K562 (cell line): ENCODE measurements around the gene ALCAM. TPM values are rescaled to one million over a fixed set of nuclear protein-coding genes. Genes with fewer than 3 reads are reported as not detected.

Experiments used
- ATAC-seq: fragments of 200-7000 bp; cut with Tn5 transposase; 3 replicates; pipeline ENCODE4 v1.9.1; 2020; ENCODE audit warnings: moderate library complexity
- BruUV-seq: library from RNA; stranded (reverse); fragments of 400-500 nt; replicated peaks from 2 replicates; lab custom pipeline; 2021; lab: Mats Ljungman, UMichigan
- CTCF ChIA-PET: fragments of 300-600 bp; formaldehyde crosslinking; extraction: SDS; loops from one replicate; lab custom pipeline; 2021; ENCODE audit warnings: low intra/inter-chr PET ratio; lab: Yijun Ruan, JAX
- POLR2A ChIA-PET: fragments of 300-600, 350-650 bp; sonication (Branson Sonifier 250); formaldehyde crosslinking; extraction: SDS; loops from one replicate; lab custom pipeline; 2021; ENCODE audit warnings: antibody characterized with exemption, inconsistent platforms; lab: Yijun Ruan, JAX
- DNase-seq, 4 experiments: peaks; one replicate each; pipeline versions ENCODE4 v3.0.0 to v3.0.0-alpha.2; 2011 to 2018; ENCODE audit warnings: low spot score in 3 of 4, mixed read lengths in 3 of 4; ENCODE audit errors: extremely low read depth in 1 of 4
- FAIRE-seq: peaks from 2 replicates; lab custom pipeline; 2011; peaks lifted over from hg19 to GRCh38; lab: Jason Lieb, UNC
- H2AFZ ChIP-seq: 2 replicates; pipeline ENCODE4 v1.6.0; 2011; ENCODE audit warnings: low read depth, low read length, control low read depth, inconsistent platforms
- H3K27ac ChIP-seq: fragments of 200-600 bp; 3 replicates; pipeline ENCODE4 v1.8.0; 2011; ENCODE audit warnings: low read depth, mild to moderate bottlenecking, control low read depth, inconsistent platforms, low read length, moderate library complexity, mixed read lengths; ENCODE audit errors: extremely low read depth
- H3K27me3 ChIP-seq, 2 experiments: fragments of 300-600 bp in 1 of 2; 2 replicates in 1 of 2; 3 replicates in 1 of 2; pipeline versions ENCODE4 v1.6.0 to v1.8.0; 2011; ENCODE audit warnings: inconsistent platforms in 2 of 2, low read length in 2 of 2, mild to moderate bottlenecking in 1 of 2, mixed read lengths in 1 of 2, moderate library complexity in 1 of 2; ENCODE audit not compliant: control insufficient read depth in 2 of 2, insufficient read depth in 2 of 2
- H3K36me3 ChIP-seq: fragments of 300-600 bp; 3 replicates; pipeline ENCODE4 v1.8.0; 2011; ENCODE audit warnings: mild to moderate bottlenecking, low read length, inconsistent platforms; ENCODE audit not compliant: control insufficient read depth, insufficient read depth
- H3K4me1 ChIP-seq, 2 experiments: fragments of 200-600 bp in 1 of 2; replicated peaks in 1 of 2; 2 replicates in 1 of 2; 3 replicates in 1 of 2; pipeline versions ENCODE4 v1.5.1 to v1.8.0; 2011; ENCODE audit warnings: inconsistent platforms in 2 of 2, low read length in 2 of 2, mild to moderate bottlenecking in 1 of 2, mixed read lengths in 1 of 2, moderate library complexity in 1 of 2; ENCODE audit not compliant: control insufficient read depth in 2 of 2, insufficient read depth in 2 of 2
- H3K4me2 ChIP-seq: 2 replicates; pipeline ENCODE4 v1.6.1; 2011; ENCODE audit warnings: low read length, control low read depth, inconsistent platforms, mixed read lengths; ENCODE audit not compliant: insufficient read depth
- H3K4me3 ChIP-seq: fragments of 200-600 bp; sonication (generic), shearing (Covaris generic); 2 replicates; pipeline ENCODE4 v1.5.1; 2016; ENCODE audit warnings: control low read depth, inconsistent platforms
- H3K79me2 ChIP-seq: fragments of 200-600 bp; 3 replicates; pipeline ENCODE4 v1.8.0; 2011; ENCODE audit warnings: low read length, inconsistent platforms; ENCODE audit not compliant: control insufficient read depth, insufficient read depth
- H3K9ac ChIP-seq, 2 experiments: 2 replicates each; pipeline versions ENCODE4 v1.6.0 to v1.6.1; 2011; ENCODE audit warnings: low read depth in 2 of 2, low read length in 2 of 2, control low read depth in 1 of 2, inconsistent platforms in 1 of 2, mild to moderate bottlenecking in 1 of 2, mixed read lengths in 1 of 2; ENCODE audit not compliant: insufficient read depth in 1 of 2
- H3K9me1 ChIP-seq: one replicate; pipeline ENCODE4 v1.6.0; 2011; ENCODE audit warnings: inconsistent platforms, mild to moderate bottlenecking, low read length, moderate library complexity; ENCODE audit not compliant: control insufficient read depth, insufficient read depth
- H3K9me3 ChIP-seq: replicated peaks from 2 replicates; pipeline ENCODE4 v1.5.1; 2011; ENCODE audit warnings: low read depth, low read length, inconsistent platforms; ENCODE audit not compliant: control insufficient read depth, insufficient read depth
- H4K20me1 ChIP-seq: replicated peaks from 2 replicates; pipeline ENCODE4 v1.6.1; 2011; ENCODE audit warnings: low read length, inconsistent platforms, mixed read lengths; ENCODE audit not compliant: control insufficient read depth, insufficient read depth
- CC2D1A ChIP-seq: fragments of 450-650 bp; IDR thresholded peaks from 2 replicates; pipeline ENCODE4 v1.6.1; 2017; ENCODE audit warnings: mild to moderate bottlenecking
- CEBPB ChIP-seq: fragments of 450-650 bp; IDR thresholded peaks from 2 replicates; pipeline ENCODE4 v1.6.1; 2016; ENCODE audit warnings: missing genetic modification characterization, missing compliant biosample characterization
- KAT2B ChIP-seq: IDR thresholded peaks from one replicate; pipeline ENCODE4 v1.6.1; 2012; ENCODE audit warnings: low read depth, mild to moderate bottlenecking, control low read depth, inconsistent platforms, low read length, moderate library complexity
- KLF16 ChIP-seq: IDR thresholded peaks from 2 replicates; pipeline ENCODE4 v1.6.1; 2016; ENCODE audit warnings: antibody characterized with exemption
- MECOM ChIP-seq: fragments of 250-450 bp; sonication (Bioruptor Pico); IDR thresholded peaks from 2 replicates; pipeline ENCODE4 v1.8.0; 2022; ENCODE audit warnings: inconsistent platforms
- NCOA4 ChIP-seq: fragments of 450-650 bp; IDR thresholded peaks from 2 replicates; pipeline ENCODE4 v1.6.1; 2018; ENCODE audit warnings: mild to moderate bottlenecking; ENCODE audit not compliant: partially characterized antibody
- SMAD4 ChIP-seq: fragments of 250-450 bp; sonication (Bioruptor Pico); conservative IDR thresholded peaks from 2 replicates; pipeline ENCODE4 v1.8.0; 2021; ENCODE audit warnings: inconsistent platforms, mild to moderate bottlenecking, moderate library complexity
- SMC3 ChIP-seq: conservative IDR thresholded peaks from 2 replicates; pipeline ENCODE4 v1.6.1; 2011; ENCODE audit warnings: low read depth, low read length, improper control_type of control experiment; ENCODE audit not compliant: insufficient read depth
- STAT5A ChIP-seq: IDR thresholded peaks from 2 replicates; pipeline ENCODE4 v1.6.1; 2012; ENCODE audit warnings: low read length, inconsistent platforms, borderline replicate concordance
- ZNF347 ChIP-seq: fragments of 450-650 bp; formaldehyde crosslinking; IDR thresholded peaks from 2 replicates; pipeline ENCODE4 v1.4.0; 2020; ENCODE audit warnings: low read depth, mild to moderate bottlenecking, moderate library complexity
- ZNF780A ChIP-seq: fragments of 250-450 bp; sonication (Bioruptor Pico); IDR thresholded peaks from 2 replicates; pipeline ENCODE4 v1.5.0; 2021; ENCODE audit warnings: mild to moderate bottlenecking
- in situ Hi-C: fragments of 300-500 bp; cut with MboI; formaldehyde crosslinking; loops from 4 replicates; pipeline ENCODE4 v1.15.0; 2018; ENCODE audit warnings: inconsistent platforms, mixed read lengths
- intact Hi-C: fragments of 100-400 bp; cut with micrococcal nuclease; formaldehyde crosslinking; loops from 2 replicates; pipeline ENCODE4 v1.14.2; 2022
- polyA plus RNA-seq, 8 experiments: library from polyadenylated mRNA; depleted of rRNA in 4 of 8; stranded (reverse) in 5 of 8; unstranded in 3 of 8; fragments of >200 nt; fragmentation: Nextera tagmentation in 2 of 8; fragmentation: Illumina TruSeq in 1 of 8; extraction: Ambion mirVana in 2 of 8; extraction: Trizol in 1 of 8; gene quantifications; 2 replicates each; pipeline versions ENCODE4 v1.2.1 to v1.2.3, GENCODE V29; 2011 to 2014; ENCODE audit warnings: inconsistent platforms in 1 of 8, missing spikeins in 1 of 8
- total RNA-seq, 7 experiments: library from RNA; depleted of rRNA in 6 of 7; stranded (reverse); fragments of >200 nt in 6 of 7; fragmentation: Illumina TruSeq in 2 of 7; extraction: Trizol in 2 of 7; gene quantifications; 2 replicates each; pipeline versions ENCODE4 v1.2.1 to v1.2.3, GENCODE V29; 2011 to 2021; ENCODE audit warnings: low replicate concordance in 1 of 7
- TF ChIP-seq, protein P1 (sequence below): fragments of 250-450 bp; sonication (Bioruptor Pico); IDR thresholded peaks from 2 replicates; pipeline ENCODE4 v1.4.0; 2020; ENCODE audit warnings: mild to moderate bottlenecking, moderate library complexity, borderline replicate concordance
- TF ChIP-seq, protein P2 (sequence below): fragments of 450-650 bp; formaldehyde crosslinking; IDR thresholded peaks from 2 replicates; pipeline ENCODE4 v1.4.0; 2020; ENCODE audit warnings: mild to moderate bottlenecking, moderate library complexity
- TF ChIP-seq, protein P3 (sequence below), 2 experiments: fragments of 200-800 bp in 1 of 2; sonication (Bioruptor generic) in 1 of 2; sonication (generic) in 1 of 2; formaldehyde crosslinking in 1 of 2; IDR thresholded peaks in 1 of 2; conservative IDR thresholded peaks in 1 of 2; 2 replicates each; pipeline versions ENCODE4 v1.5.0 to v1.6.1; 2016 to 2020; ENCODE audit warnings: missing compliant biosample characterization in 1 of 2, missing genetic modification characterization in 1 of 2, missing genetic modification reagents in 1 of 2
- TF ChIP-seq, protein P4 (sequence below): fragments of 250-450 bp; sonication (Bioruptor Pico); IDR thresholded peaks from 2 replicates; pipeline ENCODE4 v1.8.0; 2022; ENCODE audit warnings: inconsistent platforms, mild to moderate bottlenecking, moderate library complexity, borderline replicate concordance

ALCAM gene
- total and polyA plus RNA-seq, 9 of the 15 experiments (the other 6 are each of a cell fraction or from before 2014, with no cell fraction given): 0.03 to 0.98 (median 0.14) TPM; not detected in 1

DNA sequence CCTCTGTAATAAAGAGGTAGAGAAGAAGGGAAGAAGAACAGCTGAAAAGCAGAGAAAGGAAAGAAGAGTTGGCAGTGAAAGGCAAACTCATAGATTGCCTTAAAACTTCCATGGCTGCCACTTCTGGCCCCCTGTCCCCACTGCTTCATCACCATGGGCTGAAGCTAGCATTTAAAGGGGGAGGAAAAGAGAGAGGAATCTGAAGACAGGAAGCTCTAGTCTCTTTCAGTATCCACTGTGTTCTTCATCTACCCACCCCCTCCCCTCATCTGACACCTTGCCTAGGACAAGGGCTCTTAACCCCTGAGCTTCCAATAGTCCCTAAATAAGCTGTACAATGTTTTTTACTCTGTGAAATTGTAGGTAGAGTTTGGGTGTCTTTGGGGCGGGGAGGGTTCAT is 60.6 kb downstream of the ALCAM start (continued):
- TF ChIP-seq, protein P1, sequence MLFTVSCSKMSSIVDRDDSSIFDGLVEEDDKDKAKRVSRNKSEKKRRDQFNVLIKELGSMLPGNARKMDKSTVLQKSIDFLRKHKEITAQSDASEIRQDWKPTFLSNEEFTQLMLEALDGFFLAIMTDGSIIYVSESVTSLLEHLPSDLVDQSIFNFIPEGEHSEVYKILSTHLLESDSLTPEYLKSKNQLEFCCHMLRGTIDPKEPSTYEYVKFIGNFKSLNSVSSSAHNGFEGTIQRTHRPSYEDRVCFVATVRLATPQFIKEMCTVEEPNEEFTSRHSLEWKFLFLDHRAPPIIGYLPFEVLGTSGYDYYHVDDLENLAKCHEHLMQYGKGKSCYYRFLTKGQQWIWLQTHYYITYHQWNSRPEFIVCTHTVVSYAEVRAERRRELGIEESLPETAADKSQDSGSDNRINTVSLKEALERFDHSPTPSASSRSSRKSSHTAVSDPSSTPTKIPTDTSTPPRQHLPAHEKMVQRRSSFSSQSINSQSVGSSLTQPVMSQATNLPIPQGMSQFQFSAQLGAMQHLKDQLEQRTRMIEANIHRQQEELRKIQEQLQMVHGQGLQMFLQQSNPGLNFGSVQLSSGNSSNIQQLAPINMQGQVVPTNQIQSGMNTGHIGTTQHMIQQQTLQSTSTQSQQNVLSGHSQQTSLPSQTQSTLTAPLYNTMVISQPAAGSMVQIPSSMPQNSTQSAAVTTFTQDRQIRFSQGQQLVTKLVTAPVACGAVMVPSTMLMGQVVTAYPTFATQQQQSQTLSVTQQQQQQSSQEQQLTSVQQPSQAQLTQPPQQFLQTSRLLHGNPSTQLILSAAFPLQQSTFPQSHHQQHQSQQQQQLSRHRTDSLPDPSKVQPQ: no peak
- no peak for TF ChIP-seq ZNF347 (CRISPR knock-in tag)
- TF ChIP-seq KAT2B: no peak
- no peak for TF ChIP-seq CC2D1A
- TF ChIP-seq, protein P2, sequence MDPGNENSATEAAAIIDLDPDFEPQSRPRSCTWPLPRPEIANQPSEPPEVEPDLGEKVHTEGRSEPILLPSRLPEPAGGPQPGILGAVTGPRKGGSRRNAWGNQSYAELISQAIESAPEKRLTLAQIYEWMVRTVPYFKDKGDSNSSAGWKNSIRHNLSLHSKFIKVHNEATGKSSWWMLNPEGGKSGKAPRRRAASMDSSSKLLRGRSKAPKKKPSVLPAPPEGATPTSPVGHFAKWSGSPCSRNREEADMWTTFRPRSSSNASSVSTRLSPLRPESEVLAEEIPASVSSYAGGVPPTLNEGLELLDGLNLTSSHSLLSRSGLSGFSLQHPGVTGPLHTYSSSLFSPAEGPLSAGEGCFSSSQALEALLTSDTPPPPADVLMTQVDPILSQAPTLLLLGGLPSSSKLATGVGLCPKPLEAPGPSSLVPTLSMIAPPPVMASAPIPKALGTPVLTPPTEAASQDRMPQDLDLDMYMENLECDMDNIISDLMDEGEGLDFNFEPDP (CRISPR knock-in tag): no peak
- no peak for TF ChIP-seq MECOM
- TF ChIP-seq NCOA4: no peak

DNA sequence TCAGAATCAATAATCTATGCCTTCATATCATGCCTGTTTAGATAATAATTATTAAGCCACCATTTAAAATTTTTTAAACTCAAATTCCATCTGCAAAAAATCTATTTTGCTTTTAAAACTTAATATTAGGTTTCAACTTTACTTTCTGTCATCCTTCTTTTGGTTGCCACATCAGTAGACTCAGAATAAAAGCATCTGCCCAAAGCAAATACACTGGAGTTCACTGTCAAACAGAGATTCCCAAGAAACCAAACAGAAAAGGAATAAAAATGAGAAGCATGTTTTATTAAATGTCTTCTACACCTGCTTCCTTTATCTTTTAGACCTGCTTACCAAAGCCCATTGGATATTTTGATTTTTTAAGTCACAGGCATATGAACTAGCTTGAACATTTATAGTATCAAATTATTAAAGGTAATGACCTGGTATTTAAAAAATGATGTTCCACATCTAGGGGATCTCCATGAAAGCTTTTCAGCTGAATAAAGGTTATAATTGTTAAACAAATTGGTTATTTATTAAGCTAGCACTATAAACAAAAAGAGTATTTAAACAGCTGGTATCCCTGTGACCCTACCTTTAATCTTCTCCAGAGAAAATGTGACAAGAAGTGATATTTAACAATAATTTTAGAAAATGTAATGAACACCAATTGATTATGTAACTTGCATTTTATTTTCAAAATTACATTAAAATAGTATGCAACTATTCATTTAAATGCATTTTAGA is 62.5 kb downstream of the ALCAM start:
- H3K4me1 ChIP-seq: no peaks in the 10 kb centered on the region
- ATAC-seq (no peak), FAIRE-seq (no peak), DNase-seq (no peak)
- no peak overlapping the region for H3K4me2 ChIP-seq
- no TSS peak for BruUV-seq
- H3K9me1 ChIP-seq: no peaks in the 10 kb centered on the region
- H3K27me3 ChIP-seq: no peaks in the 10 kb centered on the region
- H3K27ac ChIP-seq: no peak overlapping the region
- ChIA-PET CTCF (no interaction called here), POLR2A (no interaction called here)
- in situ Hi-C loops (no loop called here), intact Hi-C loops (no loop called here)
- no peak overlapping the region for H3K4me3 ChIP-seq
- no peak overlapping the region for H3K9ac ChIP-seq
- H4K20me1 ChIP-seq: no peaks in the 10 kb centered on the region
- H3K9me3 ChIP-seq: no peaks in the 10 kb centered on the region
- no peaks in the 10 kb centered on the region for H3K36me3 ChIP-seq
- H2AFZ ChIP-seq: no peak overlapping the region
- H3K79me2 ChIP-seq: no peaks in the 10 kb centered on the region
- TF ChIP-seq CEBPB (tag): no peak
- TF ChIP-seq, protein P3, sequence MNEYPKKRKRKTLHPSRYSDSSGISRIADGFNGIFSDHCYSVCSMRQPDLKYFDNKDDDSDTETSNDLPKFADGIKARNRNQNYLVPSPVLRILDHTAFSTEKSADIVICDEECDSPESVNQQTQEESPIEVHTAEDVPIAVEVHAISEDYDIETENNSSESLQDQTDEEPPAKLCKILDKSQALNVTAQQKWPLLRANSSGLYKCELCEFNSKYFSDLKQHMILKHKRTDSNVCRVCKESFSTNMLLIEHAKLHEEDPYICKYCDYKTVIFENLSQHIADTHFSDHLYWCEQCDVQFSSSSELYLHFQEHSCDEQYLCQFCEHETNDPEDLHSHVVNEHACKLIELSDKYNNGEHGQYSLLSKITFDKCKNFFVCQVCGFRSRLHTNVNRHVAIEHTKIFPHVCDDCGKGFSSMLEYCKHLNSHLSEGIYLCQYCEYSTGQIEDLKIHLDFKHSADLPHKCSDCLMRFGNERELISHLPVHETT (CRISPR knock-in tag; conservative IDR thresholded peaks at IDR 0.05 in 1 of 2, IDR thresholded peaks at IDR 0.05 in 1 of 2): no peak
- no peak for TF ChIP-seq KLF16
- TF ChIP-seq ZNF780A (CRISPR knock-in tag): no peak
- no peak for TF ChIP-seq STAT5A
- TF ChIP-seq SMC3: no peak
- TF ChIP-seq SMAD4 (CRISPR knock-in tag): no peak
- TF ChIP-seq, protein P4, sequence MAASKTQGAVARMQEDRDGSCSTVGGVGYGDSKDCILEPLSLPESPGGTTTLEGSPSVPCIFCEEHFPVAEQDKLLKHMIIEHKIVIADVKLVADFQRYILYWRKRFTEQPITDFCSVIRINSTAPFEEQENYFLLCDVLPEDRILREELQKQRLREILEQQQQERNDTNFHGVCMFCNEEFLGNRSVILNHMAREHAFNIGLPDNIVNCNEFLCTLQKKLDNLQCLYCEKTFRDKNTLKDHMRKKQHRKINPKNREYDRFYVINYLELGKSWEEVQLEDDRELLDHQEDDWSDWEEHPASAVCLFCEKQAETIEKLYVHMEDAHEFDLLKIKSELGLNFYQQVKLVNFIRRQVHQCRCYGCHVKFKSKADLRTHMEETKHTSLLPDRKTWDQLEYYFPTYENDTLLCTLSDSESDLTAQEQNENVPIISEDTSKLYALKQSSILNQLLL (CRISPR knock-in tag): no peak
